GM23338 (cell line): ENCODE data around the gene COL18A1. TPM values are rescaled to one million over a fixed set of nuclear protein-coding genes. Genes with fewer than 3 reads are reported as not detected.
A peak's percentile ranks its signal among the peaks of the same experiment; 100 is the strongest.

ENCODE experiments used
- ATAC-seq: fragments of 200-7000 bp; cut with Tn5 transposase; 3 replicates; pipeline ENCODE4 v1.9.1; 2020
- DNase-seq: peaks from one replicate; pipeline ENCODE4 v3.0.0-alpha.2; 2015; ENCODE audit warnings: low spot score
- H2AFZ ChIP-seq: fragments of 200-600 bp; sonication (generic); 2 replicates; pipeline ENCODE4 v1.8.0; 2016; ENCODE audit warnings: antibody characterized with exemption, mild to moderate bottlenecking, moderate library complexity
- H3F3A ChIP-seq: fragments of 200-600 bp; sonication (generic); replicated peaks from 2 replicates; pipeline ENCODE4 v1.8.0; 2017; ENCODE audit warnings: antibody characterized with exemption, mixed run types, low read depth
- H3K27ac ChIP-seq: fragments of 200-600 bp; sonication (generic); 2 replicates; pipeline ENCODE4 v1.6.1; 2016; ENCODE audit warnings: low read depth
- H3K27me3 ChIP-seq: fragments of 200-600 bp; sonication (generic); 2 replicates; pipeline ENCODE4 v1.8.0; 2016; ENCODE audit warnings: mild to moderate bottlenecking, mixed run types, moderate library complexity; ENCODE audit not compliant: insufficient read depth
- H3K36me3 ChIP-seq: fragments of 200-600 bp; sonication (generic); 2 replicates; pipeline ENCODE4 v1.8.0; 2016; ENCODE audit warnings: mild to moderate bottlenecking; ENCODE audit not compliant: insufficient read depth
- H3K4me1 ChIP-seq: fragments of 200-600 bp; sonication (generic); 2 replicates; pipeline ENCODE4 v1.8.0; 2016; ENCODE audit warnings: mild to moderate bottlenecking, moderate library complexity; ENCODE audit not compliant: insufficient read depth
- H3K4me2 ChIP-seq: fragments of 200-600 bp; sonication (generic); 2 replicates; pipeline ENCODE4 v1.7.1; 2017; ENCODE audit warnings: mixed run types
- H3K4me3 ChIP-seq: fragments of 200-600 bp; sonication (generic); 2 replicates; pipeline ENCODE4 v1.6.1; 2016; ENCODE audit warnings: mixed run types
- H3K79me2 ChIP-seq: fragments of 200-600 bp; sonication (generic); replicated peaks from 2 replicates; pipeline ENCODE4 v1.8.0; 2017; ENCODE audit warnings: mild to moderate bottlenecking; ENCODE audit not compliant: insufficient read depth
- H3K9me2 ChIP-seq: fragments of 200-600 bp; sonication (generic); 2 replicates; pipeline ENCODE4 v1.8.0; 2017; ENCODE audit not compliant: insufficient read depth
- H4K20me1 ChIP-seq: fragments of 200-600 bp; sonication (generic); replicated peaks from 2 replicates; pipeline ENCODE4 v1.8.0; 2017; ENCODE audit warnings: mild to moderate bottlenecking; ENCODE audit not compliant: insufficient read depth
- H3K27ac Mint-ChIP-seq: 2 replicates; pipeline ENCODE4 v1.8.0; 2020; ENCODE audit warnings: inconsistent platforms, mild to moderate bottlenecking, moderate library complexity, mixed read lengths
- H3K27me3 Mint-ChIP-seq: 3 replicates; pipeline ENCODE4 v1.8.0; 2022; ENCODE audit warnings: low read depth, mild to moderate bottlenecking, moderate library complexity, mixed read lengths, inconsistent platforms; ENCODE audit not compliant: insufficient read depth, poor library complexity
- H3K36me3 Mint-ChIP-seq: 3 replicates; pipeline ENCODE4 v1.8.0; 2021; ENCODE audit warnings: low read depth, mild to moderate bottlenecking, inconsistent platforms, moderate library complexity, mixed read lengths
- H3K4me1 Mint-ChIP-seq: 3 replicates; pipeline ENCODE4 v1.8.0; 2020; ENCODE audit warnings: mild to moderate bottlenecking, inconsistent platforms, mixed read lengths
- H3K4me3 Mint-ChIP-seq: 3 replicates; pipeline ENCODE4 v1.8.0; 2021; ENCODE audit warnings: moderate library complexity, mild to moderate bottlenecking, inconsistent platforms, mixed read lengths
- H3K9me3 Mint-ChIP-seq: 3 replicates; pipeline ENCODE4 v1.8.0; 2020; ENCODE audit warnings: moderate library complexity, mild to moderate bottlenecking, inconsistent platforms, mixed read lengths
- CREB1 ChIP-seq: fragments of 250-450 bp; sonication (Bioruptor Pico); IDR thresholded peaks from 2 replicates; pipeline ENCODE4 v1.5.0; 2020; ENCODE audit warnings: low read depth, mild to moderate bottlenecking, moderate library complexity
- CTCF ChIP-seq, 2 experiments: fragments of 200-600 bp in 1 of 2; sonication (generic) in 1 of 2; conservative IDR thresholded peaks; 2 replicates each; pipeline versions ENCODE4 v1.5.1 to v1.6.1; 2016 to 2017; ENCODE audit warnings: antibody characterized with exemption in 2 of 2, low read depth in 2 of 2, mild to moderate bottlenecking in 2 of 2, moderate library complexity in 1 of 2
- EZH2 ChIP-seq: fragments of 200-600 bp; sonication (generic); IDR thresholded peaks from one replicate; pipeline ENCODE4 v1.8.0; 2017; ENCODE audit warnings: antibody characterized with exemption, mild to moderate bottlenecking, low read depth; ENCODE audit not compliant: unreplicated experiment
- EZH2phosphoT487 ChIP-seq: fragments of 200-600 bp; sonication (generic); IDR thresholded peaks from one replicate; pipeline ENCODE4 v1.8.1; 2018; ENCODE audit warnings: antibody characterized with exemption; ENCODE audit not compliant: unreplicated experiment
- JUNB ChIP-seq: IDR thresholded peaks from one replicate; pipeline ENCODE4 v1.6.1; 2016; ENCODE audit warnings: antibody characterized with exemption; ENCODE audit not compliant: unreplicated experiment
- NANOG ChIP-seq: IDR thresholded peaks from 2 replicates; pipeline ENCODE4 v1.6.1; 2016; ENCODE audit warnings: antibody characterized with exemption, borderline replicate concordance
- POLR2AphosphoS5 ChIP-seq: IDR thresholded peaks from 2 replicates; pipeline ENCODE4 v1.6.1; 2016; ENCODE audit warnings: antibody characterized with exemption, low read depth
- STAT1 ChIP-seq: IDR thresholded peaks from one replicate; pipeline ENCODE4 v1.6.1; 2016; ENCODE audit warnings: antibody characterized with exemption; ENCODE audit not compliant: unreplicated experiment
- ZNF331 ChIP-seq: fragments of 250-450 bp; sonication (Bioruptor Pico); IDR thresholded peaks from 2 replicates; pipeline ENCODE4 v1.5.0; 2020; ENCODE audit warnings: low read depth, mild to moderate bottlenecking, moderate library complexity
- polyA plus RNA-seq: library from polyadenylated mRNA; unstranded; fragments of >200 nt; fragmentation: Nextera tagmentation; extraction: Ambion mirVana; gene quantifications from 2 replicates; pipeline ENCODE4 v1.2.1, GENCODE V29; 2016
- total RNA-seq: library from RNA; depleted of rRNA; stranded (reverse); fragments of >200 nt; shearing (Covaris generic); gene quantifications from 2 replicates; pipeline ENCODE4 v1.2.3, GENCODE V29; 2014
- TF ChIP-seq, protein P1 (sequence below): IDR thresholded peaks from one replicate; pipeline ENCODE4 v1.6.1; 2018; ENCODE audit warnings: antibody characterized with exemption; ENCODE audit not compliant: unreplicated experiment
- TF ChIP-seq, protein P2 (sequence below): IDR thresholded peaks from 2 replicates; pipeline ENCODE4 v1.6.1; 2016; ENCODE audit warnings: antibody characterized with exemption

Gene COL18A1
- total and polyA plus RNA-seq, 2 experiments from 2014 or later: 38.4 to 430 TPM

DNA sequence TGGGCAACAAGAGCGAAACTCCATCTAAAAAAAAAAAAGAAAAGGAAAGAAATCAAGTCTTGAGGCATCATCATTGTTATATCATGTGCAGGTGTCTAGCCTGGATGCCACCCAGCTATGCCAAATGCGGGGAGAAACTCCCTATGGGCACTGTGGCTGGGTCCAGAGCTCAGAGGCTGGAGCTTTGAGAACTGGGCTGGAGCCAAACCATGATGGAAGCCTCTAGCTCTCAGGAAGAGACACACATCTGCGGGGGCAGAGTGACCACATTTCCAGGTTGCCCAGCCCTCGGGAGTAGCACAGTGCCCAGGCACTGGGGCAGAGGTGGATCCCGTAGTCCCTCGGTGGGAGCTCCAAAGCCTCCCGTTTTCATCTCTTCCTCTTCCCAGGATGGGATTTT lies 58.9 kb downstream of the COL18A1 start:
- peaks cover 8% of the 10 kb centered on the region for H3K9me3 Mint-ChIP-seq
- peaks cover 73% of the 10 kb centered on the region for H3K79me2 ChIP-seq

GRCh38 chr21:45464309-45464708 lies 59.3 kb downstream of the COL18A1 start:
- Histone ChIP-seq H3K4me3 (no peak overlapping the region), H4K20me1 (peaks cover 10% of the 10 kb centered on the region), H3K36me3 (no peaks in the 10 kb centered on the region; the same call in 1 of the 2 replicates), H3F3A (0 out of 2 replicates have a peak, but pooled peaks cover 1% of the 10 kb centered on the region), H3K79me2 (peaks cover 76% of the 10 kb centered on the region), H3K27me3 (no peaks in the 10 kb centered on the region), H2AFZ (no peak overlapping the region), H3K4me2 (no peak overlapping the region), H3K9me2 (no peaks in the 10 kb centered on the region), H3K27ac (0 out of 2 replicates have a peak overlapping the region, but pooled peaks have one; percentile 50), H3K4me1 (peaks cover 7% of the 10 kb centered on the region; the same call in 1 of the 2 replicates)
- Mint-ChIP-seq H3K4me3 (no peak overlapping the region), H3K9me3 (peaks cover 8% of the 10 kb centered on the region), H3K36me3 (peaks cover 52% of the 10 kb centered on the region), H3K27me3 (peaks cover 16% of the 10 kb centered on the region), H3K4me1 (peaks cover 10% of the 10 kb centered on the region; the same call in 1 of the 3 replicates), H3K27ac (no peak overlapping the region)
- ATAC-seq: no peak
- no peak for DNase-seq
- TF ChIP-seq, protein P1, sequence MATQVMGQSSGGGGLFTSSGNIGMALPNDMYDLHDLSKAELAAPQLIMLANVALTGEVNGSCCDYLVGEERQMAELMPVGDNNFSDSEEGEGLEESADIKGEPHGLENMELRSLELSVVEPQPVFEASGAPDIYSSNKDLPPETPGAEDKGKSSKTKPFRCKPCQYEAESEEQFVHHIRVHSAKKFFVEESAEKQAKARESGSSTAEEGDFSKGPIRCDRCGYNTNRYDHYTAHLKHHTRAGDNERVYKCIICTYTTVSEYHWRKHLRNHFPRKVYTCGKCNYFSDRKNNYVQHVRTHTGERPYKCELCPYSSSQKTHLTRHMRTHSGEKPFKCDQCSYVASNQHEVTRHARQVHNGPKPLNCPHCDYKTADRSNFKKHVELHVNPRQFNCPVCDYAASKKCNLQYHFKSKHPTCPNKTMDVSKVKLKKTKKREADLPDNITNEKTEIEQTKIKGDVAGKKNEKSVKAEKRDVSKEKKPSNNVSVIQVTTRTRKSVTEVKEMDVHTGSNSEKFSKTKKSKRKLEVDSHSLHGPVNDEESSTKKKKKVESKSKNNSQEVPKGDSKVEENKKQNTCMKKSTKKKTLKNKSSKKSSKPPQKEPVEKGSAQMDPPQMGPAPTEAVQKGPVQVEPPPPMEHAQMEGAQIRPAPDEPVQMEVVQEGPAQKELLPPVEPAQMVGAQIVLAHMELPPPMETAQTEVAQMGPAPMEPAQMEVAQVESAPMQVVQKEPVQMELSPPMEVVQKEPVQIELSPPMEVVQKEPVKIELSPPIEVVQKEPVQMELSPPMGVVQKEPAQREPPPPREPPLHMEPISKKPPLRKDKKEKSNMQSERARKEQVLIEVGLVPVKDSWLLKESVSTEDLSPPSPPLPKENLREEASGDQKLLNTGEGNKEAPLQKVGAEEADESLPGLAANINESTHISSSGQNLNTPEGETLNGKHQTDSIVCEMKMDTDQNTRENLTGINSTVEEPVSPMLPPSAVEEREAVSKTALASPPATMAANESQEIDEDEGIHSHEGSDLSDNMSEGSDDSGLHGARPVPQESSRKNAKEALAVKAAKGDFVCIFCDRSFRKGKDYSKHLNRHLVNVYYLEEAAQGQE: no peak
- TF ChIP-seq CTCF (conservative IDR thresholded peaks at IDR 0.05; ENCODE audit: low read depth in 2 of 2): no peak
- no peak for TF ChIP-seq STAT1
- no peak for TF ChIP-seq CREB1 (CRISPR knock-in tag)
- TF ChIP-seq POLR2AphosphoS5: no peak
- TF ChIP-seq ZNF331 (CRISPR knock-in tag): no peak
- TF ChIP-seq NANOG: no peak
- TF ChIP-seq, protein P2, sequence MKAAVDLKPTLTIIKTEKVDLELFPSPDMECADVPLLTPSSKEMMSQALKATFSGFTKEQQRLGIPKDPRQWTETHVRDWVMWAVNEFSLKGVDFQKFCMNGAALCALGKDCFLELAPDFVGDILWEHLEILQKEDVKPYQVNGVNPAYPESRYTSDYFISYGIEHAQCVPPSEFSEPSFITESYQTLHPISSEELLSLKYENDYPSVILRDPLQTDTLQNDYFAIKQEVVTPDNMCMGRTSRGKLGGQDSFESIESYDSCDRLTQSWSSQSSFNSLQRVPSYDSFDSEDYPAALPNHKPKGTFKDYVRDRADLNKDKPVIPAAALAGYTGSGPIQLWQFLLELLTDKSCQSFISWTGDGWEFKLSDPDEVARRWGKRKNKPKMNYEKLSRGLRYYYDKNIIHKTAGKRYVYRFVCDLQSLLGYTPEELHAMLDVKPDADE: no peak
- no peak for TF ChIP-seq EZH2
- no peak for TF ChIP-seq EZH2phosphoT487
- TF ChIP-seq JUNB: no peak

More for the DNA sequence above, 58.9 kb downstream of the COL18A1 start:
- no peak overlapping the region for H3K4me3 Mint-ChIP-seq
- Histone ChIP-seq H2AFZ (no peak overlapping the region), H3K4me1 (peaks cover 7% of the 10 kb centered on the region; the same call in 1 of the 2 replicates), H3K4me2 (no peak overlapping the region), H3K27ac (no peak overlapping the region), H3K36me3 (no peaks in the 10 kb centered on the region; the same call in 1 of the 2 replicates), H3K27me3 (no peaks in the 10 kb centered on the region), H4K20me1 (peaks cover 8% of the 10 kb centered on the region), H3F3A (no peaks in the 10 kb centered on the region), H3K9me2 (no peaks in the 10 kb centered on the region), H3K4me3 (no peak overlapping the region)
- DNase-seq (no peak), ATAC-seq (no peak)
- peaks cover 16% of the 10 kb centered on the region for H3K27me3 Mint-ChIP-seq
- H3K36me3 Mint-ChIP-seq: peaks cover 52% of the 10 kb centered on the region
- H3K27ac Mint-ChIP-seq: no peak overlapping the region
- no peak for TF ChIP-seq EZH2
- no peak for TF ChIP-seq NANOG
- TF ChIP-seq CTCF (conservative IDR thresholded peaks at IDR 0.05; ENCODE audit: low read depth in 2 of 2): no peak
- no peak for TF ChIP-seq STAT1
- peaks cover 10% of the 10 kb centered on the region; the same call in 1 of the 3 replicates for H3K4me1 Mint-ChIP-seq
